ENCODE data around the gene SPG7.

SPG7 gene

DNA sequence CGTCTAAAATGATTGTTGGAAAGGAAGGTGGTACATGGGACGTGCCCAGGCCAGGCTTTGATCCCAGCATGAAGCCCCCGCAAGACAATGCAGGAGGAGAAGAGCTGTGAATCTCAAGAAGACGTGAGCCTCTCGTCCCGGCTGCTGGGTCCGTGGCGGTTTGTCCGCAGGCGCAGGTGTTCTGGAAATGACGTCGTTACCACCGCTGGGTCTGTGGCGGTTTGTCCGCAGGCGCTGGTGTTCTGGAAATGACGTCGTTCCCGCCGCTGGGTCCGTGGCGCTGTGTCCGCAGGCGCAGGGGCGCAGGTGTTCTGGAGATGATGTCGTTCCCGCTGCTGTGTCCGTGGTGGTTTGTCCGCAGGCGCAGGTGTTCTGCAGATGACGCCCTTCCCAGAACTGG, 14.1 kb downstream of the SPG7 start:
- DNase-seq, result no peak

- no peak for DNase-seq
Observed at GRCh38 chr16:89523680-89524344, 15.6 kb downstream of the SPG7 start.

DNA sequence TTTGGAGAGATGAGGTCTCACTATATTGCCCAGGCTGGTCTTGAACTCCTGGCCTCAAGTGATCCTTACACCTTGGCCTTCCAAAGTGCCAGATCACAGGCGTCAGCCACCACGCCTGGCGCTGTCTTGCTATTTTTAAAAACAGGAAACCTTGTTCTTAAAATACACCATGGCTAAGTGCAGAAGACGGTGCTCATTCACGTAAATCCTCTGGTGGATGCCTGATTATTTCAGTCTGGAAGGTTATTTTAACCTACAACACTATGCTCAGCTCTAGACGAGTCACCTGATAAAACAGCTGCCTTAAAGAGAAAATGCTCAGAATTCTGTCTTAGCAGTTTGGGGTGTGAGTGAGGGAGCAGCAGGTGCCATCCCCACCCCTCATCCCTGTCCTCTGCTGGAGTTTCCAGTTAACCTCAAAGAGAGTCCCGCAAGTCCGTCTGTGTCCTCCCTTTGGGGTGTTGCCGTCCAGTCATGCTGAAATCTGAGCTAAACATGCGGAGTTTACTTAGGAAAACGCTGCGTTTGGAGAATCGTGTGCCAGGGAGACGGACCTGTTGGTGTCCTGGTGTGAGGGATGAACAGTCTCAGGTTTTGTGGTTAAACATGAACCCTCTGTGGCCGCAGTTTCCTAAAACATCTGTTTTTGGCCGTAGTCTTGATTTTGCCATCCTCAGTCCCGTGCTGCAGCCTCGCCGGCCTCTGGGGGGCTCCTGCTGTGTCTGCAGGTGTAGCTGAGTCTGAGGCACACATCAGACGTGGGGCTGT, 17.1 kb downstream of the SPG7 start:
- no peak for DNase-seq

DNA sequence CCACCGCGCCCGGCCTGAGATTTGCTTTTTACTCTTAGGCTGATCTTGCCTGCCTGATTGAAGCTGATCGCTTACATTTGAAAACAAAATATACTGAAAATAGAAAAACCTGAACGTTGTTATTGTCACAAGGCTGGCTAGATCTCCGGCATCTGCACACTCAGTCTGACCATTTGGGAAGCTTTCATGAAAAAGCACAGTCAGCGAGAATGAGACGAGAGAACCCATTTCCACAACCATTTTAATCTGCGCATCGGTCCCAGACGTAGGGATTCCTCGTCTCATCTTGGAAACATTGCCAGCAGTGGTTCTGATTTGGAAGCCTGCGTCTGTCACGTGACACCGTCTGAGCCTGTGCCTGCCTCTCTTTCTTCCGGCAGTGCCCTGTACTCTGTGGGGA, 20.9 kb downstream of the SPG7 start:
- no peak for DNase-seq

DNA sequence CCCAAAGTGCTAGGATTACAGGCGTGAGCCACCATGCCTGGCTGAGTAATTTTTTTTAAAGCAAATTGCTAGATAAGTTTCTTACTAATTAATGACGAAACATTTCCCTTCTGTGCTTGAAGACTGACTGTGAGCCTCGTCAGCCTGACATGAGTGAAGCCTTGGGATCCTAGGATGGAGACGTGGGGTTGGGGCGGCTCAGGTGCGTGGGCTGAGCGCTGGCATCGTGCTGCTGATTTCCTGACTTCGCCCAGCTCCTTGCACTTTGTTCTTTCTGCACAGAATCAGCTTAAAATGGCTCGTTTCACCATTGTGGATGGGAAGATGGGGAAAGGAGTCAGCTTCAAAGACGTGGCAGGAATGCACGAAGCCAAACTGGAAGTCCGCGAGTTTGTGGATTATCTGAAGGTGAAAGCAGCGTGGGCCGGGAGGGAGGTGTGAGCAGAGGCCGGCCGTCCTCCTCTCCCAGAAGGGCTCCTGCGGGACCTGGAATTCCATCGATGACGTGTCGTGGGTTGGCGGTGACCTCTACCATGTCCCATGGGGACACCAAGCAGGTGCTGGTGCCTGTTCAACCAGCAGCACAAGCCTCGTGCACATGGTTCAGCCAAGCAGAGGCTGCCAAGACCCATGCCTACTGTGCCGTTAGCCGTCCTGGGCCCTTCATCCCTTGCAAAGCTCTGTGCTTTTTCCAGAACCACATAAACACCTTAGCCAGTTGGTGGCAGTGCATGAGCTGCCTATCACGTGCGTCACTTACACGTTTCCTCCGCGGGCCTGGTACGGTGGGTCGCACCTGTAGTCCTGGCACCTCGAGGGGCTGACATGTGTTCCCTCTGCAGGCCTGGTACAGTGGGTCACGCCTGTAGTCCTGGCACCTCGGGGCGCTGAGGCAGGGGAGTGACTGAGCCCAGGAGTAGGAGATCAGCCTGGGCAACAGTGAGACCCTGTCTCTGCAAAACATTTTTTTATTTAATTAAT, 22.5 kb downstream of the SPG7 start:
- no peak for DNase-seq

DNA sequence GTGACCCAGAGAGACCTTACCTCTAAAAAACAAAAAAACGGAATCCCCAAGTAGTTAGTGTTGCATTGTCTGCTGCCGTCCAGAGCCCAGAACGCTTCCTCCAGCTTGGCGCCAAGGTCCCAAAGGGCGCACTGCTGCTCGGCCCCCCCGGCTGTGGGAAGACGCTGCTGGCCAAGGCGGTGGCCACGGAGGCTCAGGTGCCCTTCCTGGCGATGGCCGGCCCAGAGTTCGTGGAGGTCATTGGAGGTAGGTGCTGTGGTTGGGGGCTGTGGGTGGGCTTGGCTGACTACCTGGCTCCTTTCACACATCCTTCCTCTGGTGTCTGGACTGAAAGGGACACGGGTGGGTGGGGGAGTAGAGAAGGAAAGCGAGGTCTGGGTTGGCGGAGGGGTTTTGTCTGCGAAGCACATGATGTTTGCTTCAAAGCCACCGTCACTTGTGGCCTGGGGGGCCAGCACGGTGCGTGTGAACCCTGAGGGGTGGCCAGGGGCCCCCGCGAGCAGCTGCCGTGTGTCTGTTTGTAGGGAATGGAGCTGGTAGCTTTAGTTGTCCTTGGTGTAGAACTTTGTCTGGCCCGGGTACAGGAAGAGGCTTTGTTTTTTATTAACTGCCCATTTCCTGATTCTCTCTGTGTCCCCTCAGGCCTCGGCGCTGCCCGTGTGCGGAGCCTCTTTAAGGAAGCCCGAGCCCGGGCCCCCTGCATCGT, 23.8 kb downstream of the SPG7 start:
- no peak for DNase-seq

DNA sequence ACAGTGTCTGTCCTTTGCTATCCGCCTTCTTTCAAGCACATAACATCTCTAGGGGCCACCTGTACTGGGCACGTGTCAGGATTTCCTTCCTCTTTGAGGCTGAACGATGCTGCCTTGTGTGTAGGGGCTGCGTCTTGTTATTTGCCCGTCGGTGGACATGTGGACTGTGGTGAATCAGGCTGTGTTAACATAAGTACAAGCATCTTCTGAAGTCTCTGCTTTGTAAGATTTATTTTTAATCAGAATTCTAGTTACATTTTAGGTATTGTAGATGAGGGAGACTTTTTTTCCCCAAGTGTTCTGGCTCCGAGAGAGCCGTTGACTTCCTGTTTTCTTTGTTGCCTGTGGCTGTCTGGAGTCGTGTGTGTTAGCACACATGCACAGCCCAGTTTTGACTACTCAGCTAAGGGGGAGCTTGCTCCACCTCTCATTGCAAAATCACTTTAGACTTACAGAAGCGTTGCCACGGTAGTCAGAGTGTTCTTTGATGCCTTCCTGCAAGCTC, 26.1 kb downstream of the SPG7 start:
- peak; percentile 51 for DNase-seq

DNA sequence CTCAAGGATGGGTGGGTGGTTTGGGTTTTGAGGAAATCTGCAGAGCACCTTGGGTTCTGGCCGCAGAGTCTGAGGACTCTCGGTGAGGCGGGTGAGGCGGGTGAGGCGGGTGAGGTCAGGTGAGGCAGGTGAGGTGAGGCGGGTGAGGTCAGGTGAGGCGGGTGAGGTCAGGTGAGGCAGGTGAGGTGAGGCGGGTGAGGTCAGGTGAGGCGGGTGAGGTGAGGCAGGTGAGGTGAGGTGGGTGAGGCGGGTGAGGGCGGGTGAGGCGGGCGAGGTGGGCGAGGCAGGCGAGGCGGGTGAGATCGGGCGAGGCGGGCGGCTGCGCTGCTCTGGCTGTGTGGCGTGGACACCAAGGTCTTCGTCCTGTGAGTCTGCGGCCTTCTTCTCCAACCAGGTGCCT, 28.2 kb downstream of the SPG7 start:
- no peak for DNase-seq

DNA sequence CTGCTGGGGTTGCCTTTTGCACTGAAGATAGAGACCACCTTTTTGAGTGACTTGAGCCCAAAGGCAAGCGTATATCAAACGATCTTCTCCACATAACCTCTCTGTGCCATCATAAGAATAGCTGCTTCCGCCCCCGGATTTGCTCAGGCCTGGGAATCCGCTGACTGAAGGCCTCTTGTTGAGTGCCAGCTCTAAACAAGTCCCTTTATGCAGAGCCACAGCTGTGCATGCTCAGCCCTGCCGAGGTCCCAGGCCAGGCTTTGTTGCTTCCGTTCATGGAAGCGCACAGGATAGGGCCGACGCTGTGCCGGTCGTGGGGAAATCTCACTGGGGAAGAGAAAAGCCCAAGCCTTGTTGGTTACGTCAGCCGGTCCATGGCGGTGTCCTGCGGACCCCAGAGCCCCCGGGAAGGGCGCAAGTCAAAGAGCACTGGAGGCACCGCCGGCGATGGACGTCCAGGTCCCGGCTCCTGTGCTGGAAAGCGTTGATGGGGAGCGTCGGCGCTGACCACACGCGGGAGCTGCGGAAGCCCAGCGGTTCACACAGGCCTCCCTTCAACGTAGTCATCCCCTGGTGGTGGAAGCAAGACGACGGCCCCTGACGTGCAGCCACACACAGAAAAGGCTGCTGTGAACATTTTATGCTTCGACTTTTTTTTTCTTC, 28.8 kb downstream of the SPG7 start:
- DNase-seq, result no peak

DNA sequence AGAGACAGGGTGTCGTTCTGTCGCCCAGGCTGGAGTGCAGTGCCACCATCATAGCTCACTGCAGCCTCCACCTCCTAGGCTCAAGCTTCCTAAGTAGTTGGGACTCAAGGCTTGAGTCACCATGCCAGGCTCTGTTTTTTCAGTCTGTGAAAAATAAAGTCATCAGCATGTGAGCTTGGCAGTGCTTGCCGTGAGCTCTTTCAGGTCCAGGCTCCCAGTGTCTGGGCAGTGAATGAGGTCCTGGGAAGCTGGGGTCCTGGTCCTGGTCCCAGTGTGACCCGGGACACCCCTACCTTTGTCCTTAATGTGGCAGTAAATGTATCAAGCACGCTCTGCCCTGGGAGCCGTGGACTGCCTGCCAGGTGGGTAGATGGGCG, 29.3 kb downstream of the SPG7 start:
- DNase-seq, result no peak

DNA sequence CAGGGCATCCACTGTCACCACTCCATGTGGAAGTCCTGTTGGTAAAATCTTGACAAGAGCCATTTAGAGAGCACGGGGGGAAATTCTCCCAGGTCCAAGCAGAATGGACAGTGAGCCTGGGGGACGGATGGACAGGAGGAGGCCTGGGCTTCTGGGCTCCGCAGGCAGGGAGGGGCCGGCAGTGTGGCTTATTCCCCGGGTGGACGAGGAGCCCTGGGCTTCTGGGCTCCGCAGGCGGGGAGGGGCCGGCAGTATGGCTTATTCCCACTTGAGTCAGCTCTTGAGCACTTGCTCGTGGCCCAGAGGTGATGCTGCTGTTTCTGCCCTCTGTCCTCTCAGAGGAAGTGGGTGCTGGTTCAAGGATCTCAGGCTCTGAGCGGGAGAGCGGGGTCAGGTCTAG, 30.1 kb downstream of the SPG7 start:
- DNase-seq, result no peak

DNA sequence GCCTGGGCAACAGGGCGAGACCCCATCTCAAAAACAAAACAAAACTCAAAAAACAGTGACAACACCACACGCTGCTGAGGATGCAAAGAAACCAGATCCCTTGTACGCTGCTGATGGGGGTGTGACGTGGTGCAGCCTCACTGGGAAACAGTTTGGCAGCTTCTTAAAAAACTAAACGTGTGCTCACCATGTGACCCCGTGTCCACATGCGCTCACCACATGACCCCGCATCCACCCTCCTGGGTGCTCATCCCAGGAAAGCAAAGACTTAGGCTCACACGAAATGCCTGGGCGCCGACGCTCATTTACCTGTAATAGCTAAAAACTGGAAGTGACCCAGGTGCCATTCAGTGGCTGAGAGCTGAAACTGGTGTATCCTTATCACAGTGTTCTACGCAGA, 32.4 kb downstream of the SPG7 start:
- DNase-seq, result no peak

DNA sequence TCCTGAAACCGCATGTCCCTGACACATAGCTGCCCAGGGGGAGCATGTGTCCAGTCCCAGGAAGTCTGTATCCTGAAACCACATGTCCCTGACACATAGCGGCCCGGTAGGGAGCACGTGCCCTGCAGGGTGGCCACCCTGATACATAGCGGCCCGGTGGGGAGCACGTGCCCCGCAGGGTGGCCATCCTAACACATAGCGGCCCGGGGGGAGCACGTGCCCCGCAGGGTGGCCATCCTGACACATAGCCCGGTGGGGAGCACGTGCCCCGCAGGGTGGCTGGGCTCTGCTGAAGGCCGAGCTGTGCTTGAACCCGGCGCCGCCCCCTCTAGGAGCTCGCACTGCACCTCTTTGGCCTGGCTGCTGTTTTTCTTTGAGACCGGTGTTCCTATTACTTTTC, 33.6 kb downstream of the SPG7 start:
- no peak for DNase-seq

GRCh38 chr16:89544113-89544512, 35.9 kb downstream of the SPG7 start:
- DNase-seq, result no peak

DNA sequence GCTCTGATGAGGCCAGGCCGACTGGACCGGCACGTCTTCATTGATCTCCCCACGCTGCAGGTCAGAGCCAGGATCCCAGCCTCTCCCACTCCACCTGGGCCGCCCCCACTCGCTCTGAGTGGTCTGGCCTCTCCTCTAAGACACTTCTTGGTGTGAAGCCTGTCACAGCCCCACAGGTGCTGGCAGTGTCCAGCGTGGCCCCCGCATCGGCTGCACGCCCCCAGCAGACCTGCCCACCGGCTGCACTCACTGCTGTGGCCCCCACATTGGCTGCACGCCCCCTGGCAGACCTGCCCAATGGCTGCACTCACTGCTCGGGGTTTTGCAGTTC, 36.5 kb downstream of the SPG7 start:
- no peak for DNase-seq

DNA sequence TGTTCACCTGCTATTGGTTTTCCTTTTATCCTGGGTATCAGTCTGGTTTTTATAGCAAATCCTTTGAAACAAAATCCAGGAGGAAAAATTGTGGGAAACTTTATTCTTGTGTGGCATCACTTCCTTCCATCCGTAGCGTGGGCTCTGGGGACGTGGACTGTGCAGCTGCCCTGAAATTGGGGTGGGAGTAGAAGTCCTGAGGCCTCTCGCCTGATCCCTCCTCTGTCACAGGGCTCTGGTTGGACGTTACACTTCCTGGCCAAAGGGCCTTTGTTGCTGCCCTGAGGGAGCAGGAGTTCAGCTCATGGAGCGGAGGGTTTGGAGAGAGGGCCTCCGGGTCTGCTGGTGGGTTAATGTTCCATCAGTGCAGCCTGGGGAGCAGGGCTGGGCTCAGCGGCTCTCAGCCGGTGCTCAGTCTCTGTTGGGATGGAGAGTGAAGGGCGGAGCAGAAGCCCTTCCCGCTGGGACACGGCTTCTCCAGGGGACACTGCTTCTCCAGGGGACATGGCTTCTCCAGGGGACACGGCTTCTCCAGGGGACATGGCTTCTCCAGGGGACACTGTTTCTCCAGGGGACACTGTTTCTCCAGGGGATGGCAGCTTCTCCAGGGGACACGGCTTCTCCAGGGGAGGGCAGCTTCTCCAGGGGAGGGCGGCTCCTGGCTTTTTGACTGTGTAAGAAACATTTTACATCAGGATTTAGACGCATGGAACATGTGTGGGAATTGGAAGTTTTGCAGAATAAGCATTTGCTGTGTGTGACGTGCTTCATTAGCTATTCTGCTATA, 37.0 kb downstream of the SPG7 start:
- no peak for DNase-seq

GRCh38 chr16:89545831-89546574, 37.8 kb downstream of the SPG7 start:
- no peak for DNase-seq

- DNase-seq, result no peak
Observed at GRCh38 chr16:89546781-89547180, 38.6 kb downstream of the SPG7 start.

DNA sequence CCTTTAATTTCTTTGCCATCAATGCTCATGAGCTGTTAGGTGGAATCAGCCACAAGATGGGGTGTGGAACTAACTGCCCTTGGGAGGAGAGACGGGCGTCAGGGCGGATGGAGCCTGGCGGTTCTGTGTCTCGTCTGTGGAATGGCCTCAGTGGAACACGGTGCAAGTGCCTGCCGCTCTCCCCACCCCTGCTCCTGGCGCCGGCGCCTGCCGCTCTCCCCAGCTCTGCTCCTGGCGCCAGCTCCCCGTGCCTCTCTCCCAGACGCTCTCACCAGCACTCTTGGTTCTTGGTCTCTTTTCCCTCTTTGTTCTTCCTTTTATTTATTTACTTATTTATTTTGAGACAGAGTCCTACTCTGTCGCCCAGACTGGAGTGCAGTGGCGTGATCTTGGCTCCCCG, 39.1 kb downstream of the SPG7 start:
- DNase-seq, result no peak

DNA sequence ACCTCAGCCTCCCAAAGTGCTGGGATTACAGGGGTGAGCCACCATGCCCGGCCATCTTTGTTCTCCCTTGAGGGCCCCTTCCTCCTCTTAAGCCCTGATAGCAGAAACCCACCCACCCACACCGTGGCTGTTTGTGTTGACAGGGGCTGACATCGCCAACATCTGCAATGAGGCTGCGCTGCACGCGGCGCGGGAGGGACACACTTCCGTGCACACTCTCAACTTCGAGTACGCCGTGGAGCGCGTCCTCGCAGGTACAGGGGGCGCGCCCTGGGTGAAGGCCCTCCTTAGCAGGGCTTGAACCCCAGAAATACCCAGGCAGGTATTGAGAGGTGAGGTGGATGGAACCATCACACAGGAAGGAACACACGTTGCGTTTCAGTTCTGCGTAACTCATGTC, 39.7 kb downstream of the SPG7 start:
- no peak for DNase-seq
